Measurements from ENCODE around the gene FGD3.

DNA sequence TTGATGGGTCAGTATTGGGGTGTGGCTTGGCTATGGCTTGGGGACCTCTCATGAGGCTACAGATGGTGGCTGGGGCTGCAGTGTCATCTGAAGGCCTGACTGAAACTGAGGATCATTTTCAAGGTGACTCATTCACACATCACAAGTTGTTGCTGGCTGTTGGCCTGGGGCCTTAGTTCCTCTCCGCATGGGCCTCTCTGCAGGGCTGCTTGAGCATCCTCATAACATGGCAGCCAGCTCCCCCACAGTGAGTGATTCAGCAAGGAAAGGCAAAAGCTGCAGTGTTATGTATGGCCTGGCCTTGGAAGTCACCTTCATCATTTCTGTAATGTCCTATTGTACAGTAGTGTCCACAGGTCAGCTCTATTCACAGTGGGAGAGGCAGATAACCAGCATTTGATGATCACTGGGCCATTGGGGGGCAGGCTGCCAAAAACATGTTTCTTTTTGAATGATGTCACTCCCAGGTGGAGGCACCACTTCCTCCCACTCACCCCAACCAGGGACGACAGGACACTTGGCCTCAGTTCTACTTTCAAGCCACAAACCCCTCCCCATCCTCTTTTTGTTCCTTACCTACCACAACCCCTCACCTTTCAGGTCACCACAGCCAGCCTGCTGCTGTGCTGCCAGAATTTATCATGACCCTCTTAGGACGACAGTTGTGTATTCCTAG, 14.4 kb downstream of the FGD3 start:
- TF ChIP-seq, protein P1, sequence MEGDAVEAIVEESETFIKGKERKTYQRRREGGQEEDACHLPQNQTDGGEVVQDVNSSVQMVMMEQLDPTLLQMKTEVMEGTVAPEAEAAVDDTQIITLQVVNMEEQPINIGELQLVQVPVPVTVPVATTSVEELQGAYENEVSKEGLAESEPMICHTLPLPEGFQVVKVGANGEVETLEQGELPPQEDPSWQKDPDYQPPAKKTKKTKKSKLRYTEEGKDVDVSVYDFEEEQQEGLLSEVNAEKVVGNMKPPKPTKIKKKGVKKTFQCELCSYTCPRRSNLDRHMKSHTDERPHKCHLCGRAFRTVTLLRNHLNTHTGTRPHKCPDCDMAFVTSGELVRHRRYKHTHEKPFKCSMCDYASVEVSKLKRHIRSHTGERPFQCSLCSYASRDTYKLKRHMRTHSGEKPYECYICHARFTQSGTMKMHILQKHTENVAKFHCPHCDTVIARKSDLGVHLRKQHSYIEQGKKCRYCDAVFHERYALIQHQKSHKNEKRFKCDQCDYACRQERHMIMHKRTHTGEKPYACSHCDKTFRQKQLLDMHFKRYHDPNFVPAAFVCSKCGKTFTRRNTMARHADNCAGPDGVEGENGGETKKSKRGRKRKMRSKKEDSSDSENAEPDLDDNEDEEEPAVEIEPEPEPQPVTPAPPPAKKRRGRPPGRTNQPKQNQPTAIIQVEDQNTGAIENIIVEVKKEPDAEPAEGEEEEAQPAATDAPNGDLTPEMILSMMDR (IDR thresholded peaks at IDR 0.05), result no peak
- TF ChIP-seq ZFX (IDR thresholded peaks at IDR 0.05; ENCODE audit: borderline replicate concordance), result no peak
